Esophagus mucosa (tissue), 1 donor: Measurements from ENCODE around the gene RPS21. TPM values are rescaled to one million over a fixed set of nuclear protein-coding genes. Genes with fewer than 3 reads are reported as not detected.
"Not testable (repeated sequence)": the region's sequence is repeated elsewhere in the genome, so short reads cannot be mapped to it uniquely, and the experiment has no call there.

ENCODE experiments used
- ATAC-seq: fragments of 200-7000 bp; cut with Tn5 transposase; one replicate; pipeline ENCODE4 v1.9.1; 2020
- total RNA-seq: library from RNA; stranded (reverse); gene quantifications from one replicate; pipeline ENCODE4 v1.2.4, GENCODE V29; 2023
- donor health status: DM: yes; HTN: yes; CAD: no.

Gene RPS21
- total RNA-seq, 1 donor from 2014 or later = 1,745 TPM

DNA sequence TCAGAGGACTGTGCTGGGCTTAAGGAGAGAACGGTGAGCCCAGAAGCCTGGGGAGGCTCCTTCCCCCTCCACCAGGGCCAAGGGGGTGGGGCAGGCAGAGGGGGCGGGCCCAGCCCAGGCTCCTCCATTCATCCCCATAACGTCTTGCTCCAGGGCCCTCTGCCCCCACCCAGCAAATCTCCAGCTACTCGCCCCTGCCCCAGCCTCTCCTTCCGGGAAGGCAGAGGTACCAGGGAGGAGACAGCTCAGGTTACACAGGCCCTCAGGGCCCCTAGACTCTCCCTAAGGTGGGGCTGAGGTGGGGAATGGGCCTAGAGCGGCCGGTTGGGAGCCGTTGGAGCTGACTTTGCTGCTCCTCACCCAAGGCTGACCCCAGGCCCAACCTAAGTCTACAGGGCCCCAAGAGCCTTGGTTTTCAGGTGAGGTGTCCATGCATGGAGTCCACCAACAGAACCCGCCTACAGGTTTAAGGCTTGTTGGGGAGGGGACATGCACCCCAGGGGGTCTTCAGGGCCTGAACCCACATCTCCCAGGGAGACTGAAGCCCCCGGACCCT, 21.0 kb upstream of the RPS21 start:
- peak; percentile 66 for ATAC-seq

GRCh38 chr20:62366370-62367135, 20.4 kb upstream of the RPS21 start:
- ATAC-seq = peak; percentile 40

DNA sequence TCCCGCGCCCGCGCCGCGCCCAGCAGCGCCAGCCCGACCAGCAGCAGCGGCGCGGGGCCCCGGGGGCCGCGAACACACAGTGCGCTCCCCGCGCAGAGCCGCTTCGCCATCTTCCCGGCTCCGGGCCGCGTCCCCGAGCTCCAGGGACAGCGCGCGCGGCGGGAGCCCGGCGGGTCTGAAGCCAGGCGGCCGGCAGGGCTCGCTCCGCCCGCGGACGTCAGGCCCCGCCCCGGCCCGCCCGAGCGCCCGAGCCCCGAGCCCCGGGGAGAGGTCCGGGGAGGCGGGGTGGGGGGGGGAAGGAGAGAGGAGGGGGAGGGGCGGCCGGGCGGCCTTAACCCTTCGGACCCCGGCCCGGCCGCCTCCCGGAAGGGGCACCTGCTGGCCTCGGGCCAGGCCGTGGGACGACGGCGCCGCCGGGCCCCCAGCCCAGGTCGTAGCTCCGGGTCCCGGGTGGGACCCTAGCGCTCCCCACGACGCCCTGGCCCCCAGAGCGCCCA, 19.7 kb upstream of the RPS21 start, which contains the start of gene LAMA5:
Gene LAMA5 (minus strand): TSS at position 177 of the 497 bp plus-strand sequence. CDS start 67 bp downstream, at position 110.
- ATAC-seq = peak; percentile 5

- ATAC-seq = no peak
Measured at GRCh38 chr20:62367633-62368391, 19.1 kb upstream of the RPS21 start.

DNA sequence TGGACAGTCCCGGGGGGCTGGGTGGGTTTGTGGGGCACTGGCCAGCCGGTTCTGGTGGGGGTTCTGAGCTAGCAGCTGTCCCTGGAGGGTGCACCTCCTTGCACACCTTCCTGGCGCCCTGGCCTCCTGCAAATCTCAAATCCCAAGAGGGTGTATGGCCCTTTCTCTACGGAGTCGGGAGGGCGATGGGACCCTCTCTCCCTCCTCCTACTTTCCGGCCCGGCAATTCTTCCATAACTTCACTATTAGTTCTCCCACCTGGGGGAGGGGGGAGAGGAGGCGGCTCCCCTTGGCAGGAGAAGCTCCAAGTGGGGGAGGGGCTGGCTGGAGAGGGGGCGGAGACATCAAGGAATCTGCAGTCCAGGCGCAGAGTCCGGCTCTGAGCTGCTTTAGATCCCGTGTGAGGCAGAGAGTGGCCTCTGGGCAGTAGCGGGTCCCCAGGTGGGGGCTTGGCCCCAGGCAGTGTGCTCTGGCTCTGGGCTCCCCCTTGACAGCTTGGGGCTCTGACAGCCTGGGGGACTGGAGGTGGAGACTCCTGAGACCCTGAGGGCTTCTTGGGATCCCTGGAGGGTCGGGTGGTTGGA, 18.4 kb upstream of the RPS21 start:
- ATAC-seq = no peak

DNA sequence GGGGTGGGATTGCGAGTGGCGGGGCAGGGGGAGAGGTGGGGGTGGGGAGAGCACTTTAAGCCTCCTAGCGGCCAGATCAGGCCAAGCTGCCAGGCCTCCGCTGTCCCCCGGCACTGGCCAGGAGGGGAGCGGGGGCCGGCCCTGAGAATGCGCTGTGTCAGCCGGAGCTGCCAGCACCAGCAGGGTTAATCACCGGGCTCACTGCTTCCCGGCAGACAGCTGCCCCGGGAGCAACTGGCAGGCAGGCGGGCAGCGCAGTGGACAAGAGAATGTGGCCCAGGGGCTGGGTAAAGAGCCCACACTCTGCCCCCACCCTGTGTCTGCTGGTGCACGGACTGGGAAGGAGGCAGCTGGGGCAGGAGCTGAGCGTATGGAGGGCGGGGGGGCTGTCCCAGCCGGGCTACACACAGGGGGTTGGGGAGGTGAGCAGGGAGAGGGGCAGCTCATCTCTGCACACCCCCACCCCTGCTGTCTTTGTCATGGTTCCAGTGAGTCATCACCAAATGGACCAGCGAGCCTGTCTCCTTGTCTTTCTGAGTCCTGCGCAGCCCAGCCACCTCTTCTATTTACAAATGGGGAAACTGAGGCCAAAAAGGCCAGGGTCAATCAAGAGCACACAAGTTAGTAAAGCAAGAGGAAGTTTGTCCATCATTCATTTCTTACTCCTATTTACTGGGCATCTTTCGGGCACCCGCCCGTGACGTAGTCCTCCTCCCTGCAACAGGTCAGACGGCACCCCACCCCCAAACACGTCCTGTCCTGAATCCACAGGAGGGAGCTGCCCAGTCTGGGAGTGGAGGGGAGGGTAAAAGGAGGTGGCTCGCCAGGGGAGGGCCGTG, 17.7 kb upstream of the RPS21 start:
- peak; percentile 30 for ATAC-seq

DNA sequence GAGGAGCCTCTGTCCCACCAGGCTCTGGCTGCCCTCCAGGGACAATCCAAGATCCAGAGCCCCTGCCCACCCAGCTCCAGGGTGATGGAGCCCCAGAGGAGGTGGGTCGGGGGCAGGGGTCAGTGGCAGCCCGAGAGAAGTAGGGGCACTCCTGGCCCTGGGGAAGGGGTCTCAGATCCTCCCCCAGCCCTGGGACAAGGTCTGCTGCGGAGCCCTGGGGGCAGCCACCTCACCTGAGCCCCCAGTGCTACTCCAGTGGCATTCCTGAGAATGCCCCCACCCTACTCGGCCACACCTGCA, 17.1 kb upstream of the RPS21 start:
- no peak for ATAC-seq

DNA sequence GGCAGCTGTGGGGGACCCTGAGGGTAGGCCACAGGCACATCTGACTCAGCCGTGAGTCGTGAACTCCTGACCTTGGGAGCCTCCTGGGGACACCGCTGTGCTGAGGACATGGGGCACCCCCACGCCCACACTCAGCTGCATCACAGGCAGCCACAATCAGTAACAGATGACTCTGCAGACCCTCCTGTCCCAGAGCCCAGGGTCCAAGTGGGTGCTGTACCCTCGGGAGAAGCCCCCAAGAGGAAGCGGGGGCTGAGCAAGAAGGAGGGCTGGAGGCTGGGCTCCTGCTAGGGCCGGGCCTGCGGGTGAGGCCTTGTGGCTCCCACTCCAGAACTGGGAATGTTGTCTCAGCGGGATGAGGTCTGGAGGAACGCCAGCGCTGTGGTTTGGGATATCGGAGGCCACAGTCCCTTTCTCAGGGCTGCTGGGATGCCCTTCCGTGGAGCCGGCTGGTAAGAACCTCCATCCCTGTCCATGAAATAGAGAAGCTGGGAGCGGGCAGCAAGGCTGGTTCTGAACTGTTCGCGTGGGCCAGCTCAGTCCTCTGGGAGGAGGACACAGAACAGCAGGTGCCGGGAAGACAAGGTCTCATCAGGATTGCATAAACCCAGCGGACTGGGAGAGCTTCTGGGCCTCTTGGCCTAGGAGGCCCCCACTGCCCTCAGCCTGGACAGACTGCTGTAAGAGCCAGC, 16.6 kb upstream of the RPS21 start:
- ATAC-seq = no peak

DNA sequence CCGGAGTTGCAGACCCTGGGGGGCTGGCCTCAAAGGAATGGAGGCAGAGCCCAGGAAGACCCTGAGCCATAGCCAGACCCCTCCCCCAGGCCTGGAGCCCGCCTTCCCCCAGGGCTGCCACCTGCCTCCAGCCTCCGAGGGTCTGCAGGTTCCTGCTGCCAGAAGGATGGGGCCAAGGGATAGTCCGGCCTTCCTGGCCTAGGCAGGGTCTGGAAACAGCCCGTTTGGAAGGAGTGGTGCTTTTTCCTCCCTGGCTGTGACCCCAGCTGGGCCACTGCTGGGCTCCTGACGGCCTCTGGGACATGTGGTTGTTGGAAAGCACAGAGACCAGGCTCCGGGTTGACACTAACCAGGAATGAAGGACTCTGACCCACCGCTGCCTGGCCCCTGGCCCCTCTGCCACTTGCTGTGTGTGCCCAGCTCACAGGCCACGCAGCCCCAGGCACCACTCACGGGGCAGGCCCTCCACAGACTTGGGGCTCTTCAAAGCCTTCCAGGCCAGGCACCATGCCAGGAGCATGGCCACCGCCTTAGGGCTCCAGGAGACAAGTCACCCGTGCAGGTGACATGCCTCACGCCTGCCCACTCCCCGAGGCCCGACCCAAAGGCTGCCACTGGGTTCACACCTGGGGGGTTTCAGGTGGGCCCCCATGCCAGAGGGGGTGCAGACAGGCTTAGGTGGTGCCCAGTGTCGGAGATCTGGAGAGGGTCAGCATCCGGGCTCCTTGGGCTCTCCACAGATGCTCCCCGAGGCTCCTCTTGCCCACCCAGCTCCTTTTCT, 15.9 kb upstream of the RPS21 start:
- ATAC-seq = no peak

- ATAC-seq = no peak
Measured at GRCh38 chr20:62371588-62372041, 15.3 kb upstream of the RPS21 start.

- no peak for ATAC-seq
Measured at GRCh38 chr20:62372042-62372993, 14.6 kb upstream of the RPS21 start.

DNA sequence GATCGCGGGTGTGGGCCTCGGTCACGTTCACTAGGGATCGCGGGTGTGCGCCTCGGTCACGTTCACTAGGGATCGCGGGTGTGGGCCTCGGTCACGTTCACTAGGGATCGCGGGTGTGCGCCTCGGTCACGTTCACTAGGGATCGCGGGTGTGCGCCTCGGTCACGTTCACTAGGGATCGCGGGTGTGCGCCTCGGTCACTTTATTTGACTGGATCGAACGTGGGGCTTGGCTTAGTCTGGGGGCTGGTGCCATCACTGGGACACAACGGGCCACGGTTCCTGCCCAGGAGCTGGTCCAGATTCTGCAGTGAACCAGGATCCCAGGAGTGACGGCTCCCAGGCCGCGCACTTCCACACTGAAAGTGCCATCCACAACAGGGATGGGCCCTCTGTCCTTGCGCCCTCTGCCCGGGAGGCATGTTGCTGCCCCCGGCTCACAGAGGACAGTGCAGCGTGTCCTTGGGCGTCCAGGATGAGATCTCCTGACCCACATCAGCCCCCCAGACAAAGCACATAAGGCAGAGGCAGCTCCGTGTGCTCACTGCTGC, 13.2 kb upstream of the RPS21 start:
- not testable (repeated sequence) for ATAC-seq

DNA sequence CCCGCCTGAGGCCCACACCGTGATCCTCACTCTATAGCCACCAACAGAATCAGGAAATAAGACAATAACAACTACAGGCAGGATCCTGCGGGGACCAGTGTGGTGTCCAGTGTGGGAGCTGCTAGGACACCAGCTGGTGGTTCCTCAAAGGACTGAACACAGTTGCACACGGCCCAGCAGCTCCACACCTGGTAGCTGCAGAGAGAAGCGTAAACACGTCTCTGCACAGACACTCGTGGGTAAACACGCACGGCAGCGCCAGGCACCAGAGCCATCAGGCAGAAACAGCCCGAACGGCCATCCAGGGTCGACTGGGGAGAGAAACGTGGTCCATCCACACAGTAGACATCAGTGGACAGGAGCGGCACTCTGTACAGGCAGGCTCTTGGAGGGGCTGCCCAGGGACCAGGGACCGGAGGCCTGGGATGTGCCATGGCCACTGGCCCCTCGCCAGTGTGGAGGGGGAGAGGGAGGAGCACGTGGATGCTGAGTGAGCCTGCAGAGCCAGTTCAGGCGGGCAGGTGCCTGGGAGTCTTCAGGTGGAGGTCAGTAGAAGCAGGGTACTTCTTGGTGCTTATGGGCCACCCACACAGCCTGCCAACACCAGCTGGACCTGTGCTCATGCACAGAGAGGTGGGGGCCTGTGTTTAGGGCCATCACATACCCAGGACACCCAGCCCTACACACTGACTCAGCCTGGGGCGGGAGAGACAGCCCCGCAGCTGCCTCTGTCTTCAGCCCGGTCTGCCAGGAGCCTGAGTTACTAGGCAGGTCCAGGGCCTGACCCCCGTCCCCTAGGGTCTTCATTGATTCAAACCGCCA, 12.4 kb upstream of the RPS21 start:
- no peak for ATAC-seq

DNA sequence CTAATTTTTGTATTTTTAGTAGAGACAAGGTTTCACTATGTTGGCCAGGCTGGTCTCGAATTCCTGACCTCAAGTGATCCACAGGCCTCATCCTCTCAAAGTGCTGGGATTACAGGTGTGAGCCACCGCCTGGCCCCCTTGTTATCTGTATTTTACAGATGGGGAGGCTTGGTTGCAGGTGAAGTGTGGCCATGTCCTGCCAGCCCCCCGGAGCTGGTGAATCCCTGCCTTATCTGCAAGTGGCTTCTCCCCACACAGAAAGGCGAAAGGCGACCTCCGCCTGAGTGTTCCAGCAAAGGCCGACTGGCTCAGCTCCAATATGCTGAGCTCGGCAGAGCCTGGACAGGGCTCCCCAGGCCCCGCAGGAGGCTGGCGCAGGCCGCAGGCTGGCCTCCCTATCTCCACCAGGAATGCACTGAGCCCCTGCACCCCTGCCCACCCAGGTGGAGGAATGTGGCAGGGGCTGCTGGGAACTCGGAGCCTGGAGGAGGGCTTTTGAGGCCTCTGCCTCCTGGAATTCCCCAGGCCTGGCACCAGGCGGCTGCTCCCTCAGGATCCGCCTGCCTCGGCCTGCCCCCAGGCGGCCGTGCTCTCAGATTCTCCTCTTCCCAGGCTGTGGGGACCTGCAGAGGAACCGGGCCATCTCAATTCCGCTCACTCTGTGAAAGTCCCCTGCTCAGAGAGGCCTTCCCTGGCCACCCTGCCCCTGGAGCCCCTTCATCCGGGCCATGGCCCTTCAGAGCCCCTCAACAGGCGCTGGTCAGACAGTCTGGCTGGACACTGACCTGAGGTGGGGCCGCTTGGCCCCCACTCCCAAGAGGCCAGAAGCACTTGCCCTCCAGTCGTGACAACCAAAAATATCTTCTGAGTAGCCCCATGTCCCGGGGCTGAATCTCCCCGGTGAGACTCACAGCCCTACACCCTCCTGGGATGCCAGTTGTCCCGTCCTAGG, 10.5 kb upstream of the RPS21 start:
- no peak for ATAC-seq

DNA sequence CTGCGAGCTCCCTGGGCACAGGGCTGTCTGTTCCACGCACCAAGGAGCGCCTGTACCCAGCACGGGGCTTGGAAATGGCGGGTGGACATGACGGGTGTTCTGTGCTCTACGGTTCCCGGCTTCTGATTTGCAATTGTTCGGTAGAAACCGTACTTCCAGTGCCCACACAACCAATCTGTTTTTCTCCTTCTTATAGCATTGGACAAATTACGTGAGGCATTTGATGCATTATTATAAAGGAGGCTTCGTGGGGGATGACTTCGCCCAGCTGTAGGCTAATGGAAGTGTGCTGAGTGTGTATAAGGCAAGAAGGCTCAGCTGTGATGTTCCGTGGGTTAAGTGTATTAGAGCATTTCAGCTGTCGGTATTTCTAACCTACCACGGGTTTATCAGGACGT, 9.8 kb upstream of the RPS21 start:
- ATAC-seq = no peak

GRCh38 chr20:62377615-62378178, 9.2 kb upstream of the RPS21 start:
- ATAC-seq = peak; percentile 1

DNA sequence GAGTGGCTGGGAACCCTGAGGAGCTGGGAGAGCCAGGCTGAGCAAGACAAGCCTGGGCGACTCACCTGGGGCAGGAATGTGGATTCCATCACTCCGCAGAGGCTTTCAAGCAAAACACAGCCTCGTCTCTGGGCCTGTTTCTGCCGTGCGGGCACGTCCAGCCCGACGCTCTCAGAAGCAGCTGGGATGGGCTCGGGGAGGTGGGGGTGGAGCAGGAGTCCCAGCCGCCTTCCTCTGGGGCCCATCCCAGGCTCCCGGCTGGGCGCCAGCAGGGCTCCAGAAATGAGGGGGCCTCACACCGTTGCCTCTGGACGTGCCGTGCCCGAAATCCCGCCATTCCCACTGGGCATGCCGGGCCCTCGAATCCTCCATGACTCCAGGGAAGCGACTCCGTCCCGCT, 8.7 kb upstream of the RPS21 start:
- peak; percentile 79 for ATAC-seq
